Adrenal gland (tissue), 12 donors: Measurements from ENCODE around the gene IL32. TPM values are rescaled to one million over a fixed set of nuclear protein-coding genes. Genes with fewer than 3 reads are reported as not detected.

ENCODE experiments used
- DNase-seq, 7 donors: peaks; one replicate each; pipeline ENCODE4 v3.0.0-alpha.2; 2019 to 2020
- H3K27ac ChIP-seq, 5 donors: fragments of 200-600 bp; sonication (generic) in 4 of 5; 1 replicate in 3 of 5; 2 replicates in 2 of 5; pipeline versions ENCODE4 v1.5.1 to v1.8.0; 2016 to 2020; ENCODE audit warnings: mild to moderate bottlenecking in 1 of 5
- H3K27me3 ChIP-seq: fragments of 200-600 bp; 2 replicates; pipeline ENCODE4 v1.8.0; 2021
- H3K36me3 ChIP-seq, 2 donors: fragments of 200-600 bp; replicated peaks in 1 of 2; 1 replicate in 1 of 2; 2 replicates in 1 of 2; pipeline versions ENCODE4 v1.5.1 to v1.8.0; 2018 to 2022
- H3K4me1 ChIP-seq, 2 donors: fragments of 200-600 bp; replicated peaks in 1 of 2; 1 replicate in 1 of 2; 2 replicates in 1 of 2; pipeline versions ENCODE4 v1.5.1 to v1.8.0; 2018 to 2021
- H3K4me3 ChIP-seq, 4 donors: fragments of 200-600 bp; sonication (generic) in 3 of 4; one replicate each; pipeline ENCODE4 v1.5.1; 2016 to 2018
- H3K9me3 ChIP-seq, 3 donors: fragments of 200-600 bp; sonication (generic) in 1 of 3; replicated peaks in 1 of 3; 1 replicate in 2 of 3; 2 replicates in 1 of 3; pipeline versions ENCODE4 v1.5.1 to v1.8.0; 2016 to 2021
- POLR2A ChIP-seq, 2 donors: fragments of 450-650 bp; IDR thresholded peaks; one replicate each; pipeline ENCODE4 v1.6.1; 2017; ENCODE audit warnings: antibody characterized with exemption in 2 of 2, mild to moderate bottlenecking in 2 of 2, moderate library complexity in 1 of 2
- WGBS, 4 donors: extraction: QIAGEN DNeasy Blood & Tissue Kit in 2 of 4; methylation state at CpG; one replicate each; pipeline versions ENCODE4 v1.1.5 to v1.1.7; 2013 to 2017; 5-methylcytosine and 5-hydroxymethylcytosine counted together
- intact Hi-C, 2 donors: fragments of 100-400 bp; cut with DNase I; formaldehyde crosslinking; loops; one replicate each; pipeline versions ENCODE4 v1.14.1 to v1.15.0; 2022 to 2023
- polyA plus RNA-seq, 3 donors: library from polyadenylated mRNA; stranded (reverse); fragments of 200-250 nt in 2 of 3; fragments of 350-450 nt in 1 of 3; fragmentation: Illumina TruSeq in 1 of 3; extraction: RNeasy Lipid Tissue Mini Kit (QIAGEN cat#74804) in 1 of 3; gene quantifications; one replicate each; pipeline ENCODE4 v1.2.3, GENCODE V29; 2013 to 2014
- total RNA-seq, 9 donors: library from RNA; depleted of rRNA in 4 of 9; stranded (reverse); fragments of >200 nt in 4 of 9; fragments of 120-200 nt in 1 of 9; fragmentation: NEBNext Ultra II Directional in 1 of 9; extraction: Animal tissue kit (Norgen Biotek cat#: 25700) in 1 of 9; gene quantifications; one replicate each; pipeline versions ENCODE4 v1.1.0 to v1.2.4, GENCODE V29; 2013 to 2023
- TF ChIP-seq, protein P1 (sequence below), 6 experiments: fragments of 450-650 bp in 4 of 6; fragments of 200-600 bp in 2 of 6; sonication (generic) in 1 of 6; IDR thresholded peaks; 1 replicate in 5 of 6; 2 replicates in 1 of 6; pipeline versions ENCODE4 v1.5.1 to v1.8.0; 2016 to 2021; ENCODE audit warnings: antibody characterized with exemption in 6 of 6, mild to moderate bottlenecking in 2 of 6, moderate library complexity in 1 of 6
- donor health status: healthy with polysubstance abuse.
- donor health status: Bipolar disorder and iron deficiency.
- donor health status: DM: yes; HTN: yes; CAD: no.
- donor health status: DM: no; HTN: no; CAD: no.
- donor health status: DM: no; HTN: no; CAD: no.
- donor health status: DM: yes; HTN: yes; CAD: no.

Gene IL32
- total and polyA plus RNA-seq, 12 donors, result 3.9 to 127 (median 23.1) TPM

DNA sequence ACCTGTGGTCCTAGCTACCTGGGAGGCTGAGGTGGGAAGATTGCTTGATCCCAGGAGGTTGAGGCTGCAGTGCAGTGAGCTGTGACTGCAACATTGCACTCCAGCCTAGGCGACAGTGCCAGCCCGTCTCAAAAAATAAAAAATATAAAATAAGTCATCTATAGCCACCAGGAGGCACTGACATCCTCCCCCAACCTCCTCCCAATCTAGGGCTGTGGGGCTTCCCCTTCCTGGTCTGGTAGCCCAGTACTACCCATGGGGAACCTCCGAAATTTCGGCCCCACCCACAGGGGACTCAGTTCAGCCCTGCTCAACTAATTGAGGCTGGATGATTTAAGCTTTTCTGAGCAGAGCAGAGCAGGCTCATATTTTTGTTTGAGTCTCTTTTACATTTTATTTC is 30.4 kb downstream of the IL32 start:
- DNase-seq, result peak in 1 of 7 donors; percentile 35
- intact Hi-C loops, result no loop called here
- WGBS, 4 donors, result 23 to 37% (median 31%) methylated on average over 4 of the region's 4 CpGs

DNA sequence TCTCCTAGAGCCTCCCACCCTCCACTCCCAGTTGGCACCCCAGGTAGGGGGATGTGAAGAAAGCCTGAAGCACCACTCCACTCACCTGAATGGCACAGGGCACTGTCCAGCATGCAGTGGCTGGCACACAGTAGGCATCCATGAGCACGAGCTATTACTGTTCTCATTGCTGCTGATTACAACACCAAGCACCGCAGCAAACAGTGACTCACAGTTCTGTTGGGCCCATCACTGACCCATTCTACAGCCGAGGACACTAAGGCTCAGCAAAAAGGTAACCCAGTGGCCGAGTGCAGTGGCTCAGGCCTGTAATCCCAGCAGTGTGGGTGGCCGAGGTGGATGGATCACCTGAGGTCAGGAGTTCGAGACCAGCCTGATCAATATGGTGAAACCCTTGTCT is 30.9 kb downstream of the IL32 start:
- intact Hi-C loops, result no loop called here
- no peak overlapping the region for H3K27ac ChIP-seq
- no peaks in the 10 kb centered on the region for H3K36me3 ChIP-seq
- H3K4me3 ChIP-seq, result no peak overlapping the region
- 50 to 76% (median 64%) methylated on average over 5 to 6 of the region's 6 CpGs for WGBS, 4 donors
- peaks cover 0 to 7% of the 10 kb centered on the region in 2 donors for H3K4me1 ChIP-seq
- no peaks in the 10 kb centered on the region for H3K27me3 ChIP-seq
- H3K9me3 ChIP-seq, result no peaks in the 10 kb centered on the region
- TF ChIP-seq, protein P1, sequence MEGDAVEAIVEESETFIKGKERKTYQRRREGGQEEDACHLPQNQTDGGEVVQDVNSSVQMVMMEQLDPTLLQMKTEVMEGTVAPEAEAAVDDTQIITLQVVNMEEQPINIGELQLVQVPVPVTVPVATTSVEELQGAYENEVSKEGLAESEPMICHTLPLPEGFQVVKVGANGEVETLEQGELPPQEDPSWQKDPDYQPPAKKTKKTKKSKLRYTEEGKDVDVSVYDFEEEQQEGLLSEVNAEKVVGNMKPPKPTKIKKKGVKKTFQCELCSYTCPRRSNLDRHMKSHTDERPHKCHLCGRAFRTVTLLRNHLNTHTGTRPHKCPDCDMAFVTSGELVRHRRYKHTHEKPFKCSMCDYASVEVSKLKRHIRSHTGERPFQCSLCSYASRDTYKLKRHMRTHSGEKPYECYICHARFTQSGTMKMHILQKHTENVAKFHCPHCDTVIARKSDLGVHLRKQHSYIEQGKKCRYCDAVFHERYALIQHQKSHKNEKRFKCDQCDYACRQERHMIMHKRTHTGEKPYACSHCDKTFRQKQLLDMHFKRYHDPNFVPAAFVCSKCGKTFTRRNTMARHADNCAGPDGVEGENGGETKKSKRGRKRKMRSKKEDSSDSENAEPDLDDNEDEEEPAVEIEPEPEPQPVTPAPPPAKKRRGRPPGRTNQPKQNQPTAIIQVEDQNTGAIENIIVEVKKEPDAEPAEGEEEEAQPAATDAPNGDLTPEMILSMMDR (IDR thresholded peaks at IDR 0.05), result no peak
- no peak for TF ChIP-seq POLR2A (IDR thresholded peaks at IDR 0.05)
- no peak for DNase-seq

More for the DNA sequence above, 30.4 kb downstream of the IL32 start:
- no peaks in the 10 kb centered on the region for H3K9me3 ChIP-seq
- H3K27ac ChIP-seq, result no peak overlapping the region
- no peaks in the 10 kb centered on the region for H3K36me3 ChIP-seq
- TF ChIP-seq POLR2A (IDR thresholded peaks at IDR 0.05), result no peak
- TF ChIP-seq, protein P1 (IDR thresholded peaks at IDR 0.05), result peak in 4 of 6 experiments; percentile 26 to 38 (median 29)
- H3K27me3 ChIP-seq, result no peaks in the 10 kb centered on the region
- peaks cover 0 to 7% of the 10 kb centered on the region in 2 donors for H3K4me1 ChIP-seq
- H3K4me3 ChIP-seq, result no peak overlapping the region

DNA sequence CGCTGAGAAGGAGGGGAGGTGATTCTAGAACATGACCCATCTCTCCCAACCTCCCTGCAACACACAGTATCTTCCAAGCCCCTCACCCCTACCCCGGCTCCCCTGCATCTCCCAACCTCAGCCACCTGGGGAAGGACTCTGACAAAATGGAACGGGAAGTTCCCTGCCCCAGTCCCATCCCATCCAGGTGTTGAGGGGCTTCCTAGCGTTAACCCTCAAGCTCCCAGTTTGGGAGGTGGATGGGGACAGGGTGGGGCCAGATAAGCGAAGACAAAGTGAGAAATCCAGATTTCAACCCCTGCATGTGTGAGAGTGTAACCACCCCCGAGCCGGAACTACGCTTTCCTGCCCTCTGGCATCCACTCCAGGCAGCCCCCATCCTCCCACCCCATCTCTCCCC is 31.8 kb downstream of the IL32 start:
- intact Hi-C loops, result no loop called here
- Histone ChIP-seq H3K4me1 (peaks cover 0 to 7% of the 10 kb centered on the region in 2 donors), H3K27me3 (no peaks in the 10 kb centered on the region), H3K27ac (no peak overlapping the region), H3K9me3 (no peaks in the 10 kb centered on the region), H3K4me3 (no peak overlapping the region), H3K36me3 (no peaks in the 10 kb centered on the region)
- no peak for DNase-seq
- 49 to 72% (median 64%) methylated on average over 4 to 8 of the region's 8 CpGs for WGBS, 4 donors
- TF ChIP-seq, protein P1 (IDR thresholded peaks at IDR 0.05), result no peak
- TF ChIP-seq POLR2A (IDR thresholded peaks at IDR 0.05), result no peak

DNA sequence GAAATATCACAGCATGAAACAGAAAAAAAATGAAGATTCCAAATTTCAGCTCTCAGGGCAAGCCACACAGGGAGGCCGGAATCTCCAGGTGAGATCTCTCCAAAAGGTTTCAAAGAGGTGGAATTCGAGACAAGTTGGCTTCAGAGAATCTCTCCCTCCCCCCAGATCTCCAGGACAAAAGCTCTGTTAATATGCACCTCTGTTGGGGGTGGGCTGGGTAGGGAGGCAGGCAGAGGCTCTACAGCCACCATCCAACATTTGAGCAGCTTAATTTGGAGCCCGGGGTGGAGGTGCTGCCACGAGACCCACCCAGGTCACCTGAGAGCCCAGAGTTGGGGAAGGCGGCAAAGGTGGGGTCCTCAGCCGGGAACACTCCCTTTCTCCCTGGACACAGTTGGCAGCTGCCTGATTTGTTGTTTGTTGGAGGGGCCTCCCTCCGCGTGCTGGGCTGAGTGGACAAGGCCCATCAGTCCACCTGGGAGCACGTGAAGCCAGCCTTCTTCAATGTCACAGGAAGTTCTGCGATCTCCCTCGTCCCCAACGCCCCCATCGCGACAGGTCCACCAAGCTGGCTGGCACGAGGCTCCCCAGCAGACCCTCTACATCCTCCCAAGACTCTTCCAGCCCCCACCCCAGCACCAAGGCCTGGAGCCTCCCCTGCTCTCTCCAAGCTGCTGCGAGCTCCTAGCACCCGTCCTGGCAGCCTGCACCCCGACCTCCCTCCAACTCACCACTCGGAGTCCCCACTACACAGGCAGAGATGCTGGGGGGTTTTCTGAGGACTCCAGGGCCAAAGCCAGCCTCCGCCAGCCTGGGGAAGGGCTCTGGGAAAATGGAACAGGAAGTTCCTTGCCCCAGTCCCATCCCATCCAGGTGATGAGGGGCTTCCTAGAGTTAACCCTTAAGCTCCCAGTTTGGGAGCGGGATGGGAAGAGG is 33.3 kb downstream of the IL32 start, which contains the start of gene ZSCAN10:
Gene ZSCAN10 (minus strand): TSS at position 836 of the 936 bp plus-strand sequence. CDS start 6,357 bp downstream, outside the sequence.
- no peak for DNase-seq
- Histone ChIP-seq H3K4me3 (peak within 1 kb of the TSS in 1 of 4 donors; percentile 37), H3K4me1 (peaks cover 0 to 7% of the 10 kb centered on the region in 2 donors), H3K36me3 (no peaks in the 10 kb centered on the region), H3K9me3 (no peaks in the 10 kb centered on the region), H3K27ac (no peak within 1 kb of the TSS), H3K27me3 (no peaks in the 10 kb centered on the region)
- WGBS, 4 donors, result 45 to 69% (median 61%) methylated on average over 15 to 21 of the region's 21 CpGs
- TF ChIP-seq POLR2A (IDR thresholded peaks at IDR 0.05), result no peak
- TF ChIP-seq, protein P1 (IDR thresholded peaks at IDR 0.05), result no peak
- intact Hi-C loops, result no loop called here
